HG03442 (cell line): ENCODE results near the gene SCN7A.
"Not testable (repeated sequence)": the region's sequence is repeated elsewhere in the genome, so short reads cannot be mapped to it uniquely, and the experiment has no call there.

ENCODE experiments used
- ATAC-seq: cut with Tn5 transposase; IDR thresholded peaks from one replicate; pipeline ENCODE4 v1.9.1; 2021; ENCODE audit warnings: mild to moderate bottlenecking, moderate library complexity; ENCODE audit not compliant: unreplicated experiment

The SCN7A gene

DNA sequence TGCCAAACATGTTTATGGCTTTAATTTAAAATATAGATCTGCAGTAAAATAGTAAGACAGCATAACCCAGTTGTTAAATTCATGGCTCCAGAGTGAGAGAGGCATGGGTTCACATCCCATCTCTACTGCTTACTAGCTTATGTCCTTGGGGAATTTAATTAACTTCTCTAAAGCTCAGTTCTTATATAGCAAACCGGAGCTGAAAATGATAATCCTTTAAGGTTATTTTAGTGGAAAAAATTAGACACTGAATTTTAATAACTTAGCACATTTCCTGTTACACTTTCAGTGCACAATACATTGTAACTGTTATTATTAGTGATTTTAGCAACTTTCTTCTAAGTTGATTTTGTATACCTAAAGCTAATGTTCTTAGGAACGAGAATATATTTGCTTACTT, 133.1 kb downstream of the SCN7A start:
- no peak for ATAC-seq

DNA sequence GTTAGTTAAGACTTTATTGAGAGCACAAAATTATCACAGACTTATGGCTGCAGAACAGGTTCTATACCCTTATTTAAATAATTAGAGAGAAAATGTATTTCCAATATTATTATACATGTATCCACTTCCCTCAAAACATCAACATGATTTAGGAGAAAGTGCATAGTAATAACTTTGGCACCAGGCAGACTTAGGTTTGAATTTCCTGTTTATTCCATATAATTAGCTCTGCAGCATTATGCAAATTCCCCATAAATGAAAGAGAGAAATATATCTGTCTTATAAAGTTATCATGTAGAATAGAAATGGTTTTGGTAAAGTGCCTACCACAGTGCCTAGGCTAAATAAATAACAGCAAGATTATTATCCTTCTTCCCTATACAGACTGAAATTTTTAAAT, 133.6 kb downstream of the SCN7A start:
- no peak for ATAC-seq

DNA sequence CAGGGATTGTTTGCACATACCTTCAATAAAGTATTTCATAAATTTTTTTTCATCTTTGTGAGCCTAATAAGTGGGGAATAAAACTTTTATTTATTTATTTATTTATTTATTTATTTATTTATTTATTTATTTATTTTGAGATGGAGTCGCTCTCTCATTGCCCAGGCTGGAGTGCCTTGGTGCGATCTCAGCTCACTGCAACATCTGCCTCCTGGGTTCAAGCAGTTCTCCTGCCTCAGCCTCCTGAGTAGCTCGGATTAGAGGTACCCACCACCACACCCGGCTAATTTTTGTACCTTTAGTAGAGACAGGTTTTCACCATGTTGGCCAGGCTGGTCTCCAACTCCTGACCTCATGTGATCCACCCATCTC, 136.1 kb downstream of the SCN7A start:
- not testable (repeated sequence) for ATAC-seq

- no peak for ATAC-seq
Observed at GRCh38 chr2:166357068-166357949, 136.7 kb downstream of the SCN7A start.
